Thoracic aorta (tissue), 2 donors: ENCODE measurements around the gene MRPL44. TPM values are rescaled to one million over a fixed set of nuclear protein-coding genes. Genes with fewer than 3 reads are reported as not detected.

ENCODE experiments used
- ATAC-seq: fragments of 150-250 bp; one replicate; pipeline ENCODE4 v1.8.0; 2017; ENCODE audit warnings: low read depth; ENCODE audit not compliant: insufficient number of reproducible peaks, low FRiP score
- DNase-seq: peaks from one replicate; pipeline ENCODE4 v3.0.0-alpha.2; 2020; ENCODE audit warnings: low spot score
- H3K27ac ChIP-seq, 2 donors: fragments of 200-600 bp; sonication (generic); 1 replicate in 1 of 2; 2 replicates in 1 of 2; pipeline ENCODE4 v1.5.1; 2016; ENCODE audit warnings: mild to moderate bottlenecking in 2 of 2, moderate library complexity in 2 of 2
- H3K27me3 ChIP-seq: fragments of 200-600 bp; sonication (generic); replicated peaks from 2 replicates; pipeline ENCODE4 v1.6.0; 2016; ENCODE audit warnings: mild to moderate bottlenecking; ENCODE audit not compliant: insufficient read depth
- H3K36me3 ChIP-seq: fragments of 200-600 bp; sonication (generic); one replicate; pipeline ENCODE4 v1.5.1; 2016
- H3K4me1 ChIP-seq, 2 donors: fragments of 200-600 bp; sonication (generic); 1 replicate in 1 of 2; 2 replicates in 1 of 2; pipeline versions ENCODE4 v1.5.1 to v1.6.0; 2016; ENCODE audit warnings: low read depth in 2 of 2, mild to moderate bottlenecking in 1 of 2; ENCODE audit not compliant: control insufficient read depth in 1 of 2
- H3K4me3 ChIP-seq: fragments of 200-600 bp; sonication (generic); 2 replicates; pipeline ENCODE4 v1.5.1; 2016; ENCODE audit warnings: mild to moderate bottlenecking
- H3K9me3 ChIP-seq: fragments of 200-600 bp; sonication (generic); 2 replicates; pipeline ENCODE4 v1.5.1; 2016
- total RNA-seq, 2 donors: library from RNA; depleted of rRNA; stranded (reverse); fragments of >200 nt; gene quantifications; one replicate each; pipeline versions ENCODE4 v1.1.0 to v1.2.3, GENCODE V29; 2016
- TF ChIP-seq, protein P1 (sequence below): fragments of 200-600 bp; sonication (generic); IDR thresholded peaks from one replicate; pipeline ENCODE4 v1.5.1; 2019; ENCODE audit warnings: antibody characterized with exemption

Gene MRPL44
- total RNA-seq, 2 donors from 2014 or later: 20.5 to 22.7 TPM

DNA sequence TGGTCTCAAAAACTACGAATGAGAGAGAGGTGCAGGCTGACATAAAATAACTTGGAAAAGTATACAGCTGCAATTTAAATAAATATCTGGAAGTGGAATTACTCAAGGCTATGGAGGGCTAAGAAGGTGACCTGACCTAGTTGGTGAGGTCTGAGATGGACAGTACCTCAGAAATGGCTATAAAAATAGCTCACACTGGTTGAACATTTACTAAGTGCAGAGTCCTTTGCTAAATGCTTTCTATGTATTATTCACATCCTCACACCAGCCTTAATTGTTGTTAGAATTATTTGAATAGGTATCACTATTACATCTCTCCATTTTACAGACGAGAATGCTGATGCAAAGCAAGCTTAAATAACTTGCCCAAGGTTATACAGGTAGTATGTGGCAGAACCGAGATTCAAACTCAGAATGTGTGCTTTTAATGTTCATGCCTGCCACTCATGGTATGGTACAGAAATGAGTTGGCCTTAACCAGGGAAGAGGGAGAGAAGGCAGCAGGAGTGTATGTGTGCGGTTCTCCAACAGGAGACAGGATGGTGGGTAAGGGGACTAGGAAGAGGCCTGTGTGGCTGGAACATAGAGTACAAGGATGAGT, 37.4 kb downstream of the MRPL44 start:
- Histone ChIP-seq H3K36me3 (no peaks in the 10 kb centered on the region), H3K9me3 (no peaks in the 10 kb centered on the region), H3K27ac (no peak overlapping the region), H3K27me3 (no peaks in the 10 kb centered on the region), H3K4me3 (no peak overlapping the region), H3K4me1 (peaks cover 0 to 10% of the 10 kb centered on the region in 2 donors)
- ATAC-seq (no peak), DNase-seq (no peak)
- TF ChIP-seq, protein P1, sequence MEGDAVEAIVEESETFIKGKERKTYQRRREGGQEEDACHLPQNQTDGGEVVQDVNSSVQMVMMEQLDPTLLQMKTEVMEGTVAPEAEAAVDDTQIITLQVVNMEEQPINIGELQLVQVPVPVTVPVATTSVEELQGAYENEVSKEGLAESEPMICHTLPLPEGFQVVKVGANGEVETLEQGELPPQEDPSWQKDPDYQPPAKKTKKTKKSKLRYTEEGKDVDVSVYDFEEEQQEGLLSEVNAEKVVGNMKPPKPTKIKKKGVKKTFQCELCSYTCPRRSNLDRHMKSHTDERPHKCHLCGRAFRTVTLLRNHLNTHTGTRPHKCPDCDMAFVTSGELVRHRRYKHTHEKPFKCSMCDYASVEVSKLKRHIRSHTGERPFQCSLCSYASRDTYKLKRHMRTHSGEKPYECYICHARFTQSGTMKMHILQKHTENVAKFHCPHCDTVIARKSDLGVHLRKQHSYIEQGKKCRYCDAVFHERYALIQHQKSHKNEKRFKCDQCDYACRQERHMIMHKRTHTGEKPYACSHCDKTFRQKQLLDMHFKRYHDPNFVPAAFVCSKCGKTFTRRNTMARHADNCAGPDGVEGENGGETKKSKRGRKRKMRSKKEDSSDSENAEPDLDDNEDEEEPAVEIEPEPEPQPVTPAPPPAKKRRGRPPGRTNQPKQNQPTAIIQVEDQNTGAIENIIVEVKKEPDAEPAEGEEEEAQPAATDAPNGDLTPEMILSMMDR: no peak

DNA sequence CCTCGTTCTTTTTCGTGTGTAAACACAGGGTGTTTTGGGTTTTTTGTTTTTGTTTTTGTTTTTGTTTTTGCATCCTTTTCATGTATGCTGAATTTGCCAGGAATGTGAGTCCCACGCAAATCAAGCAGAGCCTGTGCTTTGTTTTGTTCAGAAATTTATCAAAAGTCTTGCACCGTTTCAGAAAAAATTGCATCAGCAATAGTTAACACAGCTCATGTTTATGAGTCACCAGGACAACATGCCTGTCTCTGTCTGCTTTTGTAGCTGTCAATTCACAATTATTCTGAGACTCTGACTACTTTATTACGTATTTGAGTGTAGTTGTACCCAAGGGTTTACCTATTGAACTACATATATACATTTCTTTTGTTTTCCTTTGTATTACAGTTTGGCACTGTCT, 38.3 kb downstream of the MRPL44 start:
- Histone ChIP-seq H3K4me1 (peaks cover 0 to 13% of the 10 kb centered on the region in 2 donors), H3K4me3 (no peak overlapping the region), H3K36me3 (no peaks in the 10 kb centered on the region), H3K9me3 (no peaks in the 10 kb centered on the region), H3K27ac (no peak overlapping the region), H3K27me3 (no peaks in the 10 kb centered on the region)
- DNase-seq (no peak), ATAC-seq (no peak)
- TF ChIP-seq, protein P1: no peak

DNA sequence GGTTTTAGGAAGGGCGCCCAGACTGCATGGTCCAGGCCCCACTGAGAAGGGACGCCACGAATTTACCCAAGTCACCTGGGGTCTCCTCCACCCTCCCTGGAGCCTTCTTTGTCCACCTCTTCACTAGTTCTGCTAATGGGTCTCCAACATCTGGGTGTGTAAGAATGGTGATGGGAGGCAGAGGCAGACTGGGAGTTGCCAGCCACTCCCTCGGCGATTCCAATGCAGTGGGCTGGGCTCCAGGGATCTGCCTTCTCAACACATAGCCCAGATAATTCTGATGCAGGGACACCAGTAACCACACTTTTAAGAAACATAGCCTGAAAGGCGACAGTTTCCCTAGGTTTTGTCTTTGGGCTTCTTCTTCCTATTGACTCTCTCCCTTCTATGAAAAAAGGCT, 39.1 kb downstream of the MRPL44 start:
- no peaks in the 10 kb centered on the region for H3K36me3 ChIP-seq

DNA sequence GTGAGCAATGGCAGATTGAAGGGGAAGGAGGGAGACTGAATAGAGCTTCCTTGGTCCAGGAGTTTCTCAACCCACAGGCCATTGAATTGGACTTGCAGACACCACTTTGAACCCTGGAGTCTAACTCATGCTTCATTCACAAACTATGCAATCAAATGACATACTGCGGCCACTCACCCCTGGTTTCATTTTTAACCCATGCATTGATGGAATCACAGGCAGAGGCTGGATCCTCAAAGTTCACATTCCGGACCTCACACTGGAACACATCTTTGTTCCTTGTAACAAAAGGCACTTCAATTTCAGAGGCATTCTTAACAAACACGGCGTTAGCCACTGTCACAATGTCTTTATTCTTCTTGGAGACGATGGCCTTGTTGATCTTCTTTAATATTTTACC, 40.7 kb downstream of the MRPL44 start:
- Histone ChIP-seq H3K27ac (no peak overlapping the region), H3K27me3 (no peaks in the 10 kb centered on the region), H3K4me3 (no peak overlapping the region), H3K36me3 (no peaks in the 10 kb centered on the region), H3K4me1 (peaks cover 0 to 13% of the 10 kb centered on the region in 2 donors), H3K9me3 (no peaks in the 10 kb centered on the region)
- TF ChIP-seq, protein P1: no peak
- no peak for ATAC-seq
- no peak for DNase-seq

More for the DNA sequence above, 39.1 kb downstream of the MRPL44 start:
- ATAC-seq (no peak), DNase-seq (no peak)
- Histone ChIP-seq H3K4me1 (peaks cover 0 to 13% of the 10 kb centered on the region in 2 donors), H3K27ac (no peak overlapping the region), H3K27me3 (no peaks in the 10 kb centered on the region), H3K9me3 (no peaks in the 10 kb centered on the region), H3K4me3 (no peak overlapping the region)
- TF ChIP-seq, protein P1: no peak

DNA sequence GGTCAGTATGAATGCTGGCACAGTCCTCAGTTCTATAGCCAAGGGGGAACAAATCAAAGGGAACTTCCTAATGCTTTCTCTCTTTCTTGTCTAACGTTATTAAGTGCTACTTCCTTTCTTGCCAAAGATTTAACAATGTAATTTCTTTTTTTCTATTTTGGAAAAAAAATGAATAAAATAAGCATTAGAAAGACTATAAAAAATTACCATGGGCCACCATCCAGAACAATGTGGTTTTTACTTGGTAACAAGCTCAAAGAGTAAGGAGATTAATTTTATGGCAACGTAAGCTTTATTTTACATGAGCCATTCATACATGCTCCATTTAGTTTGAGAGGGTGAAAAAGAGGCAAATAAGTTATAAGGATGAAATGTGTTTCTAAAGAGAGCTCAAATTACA, 41.7 kb downstream of the MRPL44 start:
- Histone ChIP-seq H3K9me3 (no peaks in the 10 kb centered on the region), H3K4me1 (peaks cover 0 to 16% of the 10 kb centered on the region in 2 donors), H3K27ac (peak overlapping the region in 1 of 2 donors; percentile 23), H3K4me3 (no peak overlapping the region), H3K27me3 (no peaks in the 10 kb centered on the region), H3K36me3 (no peaks in the 10 kb centered on the region)
- ATAC-seq (no peak), DNase-seq (no peak)
- TF ChIP-seq, protein P1: no peak
